Upper lobe of left lung (tissue), 4 donors: ENCODE measurements around the gene LASP1.

Experiments used
- POLR2AphosphoS5 ChIP-seq, 2 donors: sonication (generic); formaldehyde crosslinking; IDR thresholded peaks; one replicate each; pipeline ENCODE4 v1.5.1; 2017; ENCODE audit warnings: antibody characterized with exemption in 2 of 2
- TF ChIP-seq, protein P1 (sequence below), 6 experiments: fragments of 450-650 bp in 4 of 6; fragments of 200-600 bp in 2 of 6; sonication (generic) in 2 of 6; IDR thresholded peaks; one replicate each; pipeline ENCODE4 v1.5.1; 2016 to 2019; ENCODE audit warnings: antibody characterized with exemption in 6 of 6

DNA sequence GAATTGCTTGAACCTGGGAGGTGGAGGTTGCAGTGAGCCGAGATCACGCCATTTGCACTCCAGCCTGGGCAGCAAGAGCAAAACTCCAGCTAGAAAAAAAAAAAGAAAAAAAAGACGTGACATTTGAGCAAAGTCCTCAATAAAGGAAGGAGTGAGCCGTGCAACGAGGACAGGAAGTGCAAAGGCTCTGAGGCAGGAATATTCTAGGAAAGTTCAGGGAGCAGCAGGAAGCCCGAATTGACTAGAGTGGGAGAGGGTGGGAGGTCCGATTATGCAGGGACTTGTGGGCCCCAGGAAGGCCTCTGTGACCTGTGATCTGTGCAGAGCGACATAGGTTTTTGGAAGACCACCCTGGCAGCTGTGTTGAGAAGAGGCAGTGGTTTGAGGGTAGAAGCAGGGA lies 46.9 kb downstream of the LASP1 start:
- TF ChIP-seq, protein P1, sequence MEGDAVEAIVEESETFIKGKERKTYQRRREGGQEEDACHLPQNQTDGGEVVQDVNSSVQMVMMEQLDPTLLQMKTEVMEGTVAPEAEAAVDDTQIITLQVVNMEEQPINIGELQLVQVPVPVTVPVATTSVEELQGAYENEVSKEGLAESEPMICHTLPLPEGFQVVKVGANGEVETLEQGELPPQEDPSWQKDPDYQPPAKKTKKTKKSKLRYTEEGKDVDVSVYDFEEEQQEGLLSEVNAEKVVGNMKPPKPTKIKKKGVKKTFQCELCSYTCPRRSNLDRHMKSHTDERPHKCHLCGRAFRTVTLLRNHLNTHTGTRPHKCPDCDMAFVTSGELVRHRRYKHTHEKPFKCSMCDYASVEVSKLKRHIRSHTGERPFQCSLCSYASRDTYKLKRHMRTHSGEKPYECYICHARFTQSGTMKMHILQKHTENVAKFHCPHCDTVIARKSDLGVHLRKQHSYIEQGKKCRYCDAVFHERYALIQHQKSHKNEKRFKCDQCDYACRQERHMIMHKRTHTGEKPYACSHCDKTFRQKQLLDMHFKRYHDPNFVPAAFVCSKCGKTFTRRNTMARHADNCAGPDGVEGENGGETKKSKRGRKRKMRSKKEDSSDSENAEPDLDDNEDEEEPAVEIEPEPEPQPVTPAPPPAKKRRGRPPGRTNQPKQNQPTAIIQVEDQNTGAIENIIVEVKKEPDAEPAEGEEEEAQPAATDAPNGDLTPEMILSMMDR (IDR thresholded peaks at IDR 0.05) = no peak
- TF ChIP-seq POLR2AphosphoS5 (IDR thresholded peaks at IDR 0.05) = no peak
